ENCODE measurements around the gene DGKI. TPM values are rescaled to one million over a fixed set of nuclear protein-coding genes. Genes with fewer than 3 reads are reported as not detected.

The DGKI gene
- total and polyA plus RNA-seq, 9 of the 15 experiments (the other 6 are each of a cell fraction or from before 2014, with no cell fraction given): 0.11 to 0.54 (median 0.15) TPM; not detected in 5

DNA sequence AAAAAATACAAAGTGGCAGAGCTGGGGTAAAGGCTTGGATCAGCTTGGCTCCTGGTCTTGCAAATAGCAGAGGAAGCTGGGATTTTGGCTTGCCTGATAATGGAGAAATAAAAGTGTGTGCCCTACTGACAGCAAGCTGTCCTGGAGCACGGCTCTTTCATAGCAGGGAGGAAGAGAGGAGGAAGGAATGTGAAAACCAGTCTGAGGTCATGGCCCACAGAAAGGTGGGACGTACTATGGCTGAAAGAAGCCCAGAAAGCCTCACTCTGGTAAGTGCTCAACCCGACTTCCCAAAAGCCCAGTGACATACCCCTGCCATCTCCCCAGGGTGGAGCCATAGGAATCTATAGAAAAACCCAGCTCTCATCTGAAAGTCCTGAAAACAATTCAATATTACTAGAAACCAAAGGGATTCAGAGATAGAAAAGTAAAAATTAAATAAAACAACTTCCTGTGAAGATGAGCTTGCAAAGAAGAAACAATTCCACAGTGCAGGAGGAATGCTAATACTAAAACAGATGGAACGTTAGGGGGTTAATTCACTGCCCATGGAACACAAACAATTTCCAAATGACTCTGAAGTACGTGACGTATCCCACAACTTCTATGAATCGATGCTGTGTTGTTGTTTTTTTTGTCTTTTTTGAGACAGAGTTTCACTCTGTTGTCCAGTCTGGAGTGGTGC, 256.6 kb downstream of the DGKI start (continued):
- TF ChIP-seq CCNT2 (IDR thresholded peaks at IDR 0.05; ENCODE audit: borderline replicate concordance, extremely low read depth, insufficient read length, low read depth, low read length): no peak
- no peak for TF ChIP-seq XRCC4 (IDR thresholded peaks at IDR 0.05; ENCODE audit: extremely low read depth, insufficient read depth, insufficient read length)
- TF ChIP-seq DMBX1 (CRISPR knock-in tag; IDR thresholded peaks at IDR 0.05; ENCODE audit: borderline replicate concordance): no peak
- no peak for TF ChIP-seq NFE2L1 (tag; IDR thresholded peaks at IDR 0.05; ENCODE audit: borderline replicate concordance, low read depth)

DNA sequence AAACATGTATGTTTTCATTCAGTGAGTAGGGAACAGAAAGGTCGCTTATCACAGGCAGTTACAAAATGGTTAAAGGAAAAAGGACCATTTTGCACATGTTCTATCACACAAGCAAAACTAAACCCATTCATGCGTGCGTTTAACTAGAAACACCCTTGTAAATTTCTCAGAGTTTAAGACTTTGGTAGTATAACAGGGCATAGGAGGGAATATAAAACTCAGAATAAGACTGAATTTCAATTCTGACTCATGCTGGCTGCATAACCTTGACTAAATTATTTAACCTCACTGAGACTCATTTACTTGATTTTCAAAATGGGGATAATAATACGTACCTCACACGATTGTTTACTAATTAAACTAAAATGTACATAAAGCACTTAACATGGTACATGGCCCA, 259.4 kb downstream of the DGKI start:
- ChIA-PET CTCF (ENCODE audit: low intra/inter-chr PET ratio) (no interaction called here), POLR2A (no interaction called here)
- FAIRE-seq: no peak
- no peak for DNase-seq (ENCODE audit: extremely low read depth in 1 of 4, low spot score in 3 of 4)
- Histone ChIP-seq H2AFZ (ENCODE audit: low read depth, low read length) (no peak overlapping the region), H3K4me2 (ENCODE audit: insufficient read depth, low read length) (no peak overlapping the region), H3K27me3 (ENCODE audit: control insufficient read depth in 2 of 2, insufficient read depth in 2 of 2, low read length in 2 of 2) (no peaks in the 10 kb centered on the region), H4K20me1 (replicated peaks; ENCODE audit: control insufficient read depth, insufficient read depth, low read length) (no peaks in the 10 kb centered on the region), H3K9ac (ENCODE audit: insufficient read depth in 1 of 2, low read depth in 2 of 2, low read length in 2 of 2) (no peak overlapping the region), H3K4me1 (replicated peaks in 1 of 2; ENCODE audit: control insufficient read depth in 2 of 2, insufficient read depth in 2 of 2, low read length in 2 of 2) (peaks cover 0 to 10% of the 10 kb centered on the region in 2 experiments; a peak in 3 of 5 replicates), H3K27ac (ENCODE audit: extremely low read depth, low read depth, low read length) (no peak overlapping the region), H3K9me1 (ENCODE audit: control insufficient read depth, insufficient read depth, low read length) (no peaks in the 10 kb centered on the region), H3K9me3 (replicated peaks; ENCODE audit: control insufficient read depth, insufficient read depth, low read depth, low read length) (no peaks in the 10 kb centered on the region), H3K79me2 (ENCODE audit: control insufficient read depth, insufficient read depth, low read length) (no peaks in the 10 kb centered on the region), H3K36me3 (ENCODE audit: control insufficient read depth, insufficient read depth, low read length) (no peaks in the 10 kb centered on the region), H3K4me3 (no peak overlapping the region)
- no peak for TF ChIP-seq ZNF830 (CRISPR knock-in tag; IDR thresholded peaks at IDR 0.05)
- no peak for ATAC-seq
- no TSS peak for BruUV-seq (replicated peaks)
- WGBS (ENCODE audit: insufficient coverage, low coverage, missing lambda C conversion rate): 0% methylated on average over 5 of the region's 5 CpGs
- in situ Hi-C loops (cut with MboI): no loop called here
- intact Hi-C loops (cut with micrococcal nuclease): no loop called here
